Measurements from ENCODE around the gene PARVB.

PARVB gene

DNA sequence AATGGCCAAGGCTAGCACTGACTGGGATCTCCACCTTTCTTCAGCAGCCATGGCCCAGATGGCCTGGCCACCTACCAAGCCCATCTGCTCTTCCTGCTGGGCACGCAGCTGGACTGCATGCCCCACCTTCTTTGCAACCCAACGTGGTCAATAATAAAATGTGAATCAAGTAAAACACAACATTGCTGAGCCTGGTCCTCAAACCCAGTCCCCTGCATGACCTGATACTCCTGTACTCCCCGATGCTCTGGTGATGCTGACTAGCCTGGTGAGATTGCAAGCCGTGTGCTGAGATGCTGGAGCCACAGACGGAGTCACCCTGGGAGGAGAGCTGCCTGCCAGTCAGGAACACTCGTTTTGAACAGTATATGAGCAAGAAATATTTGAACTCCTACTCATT is 190.7 kb downstream of the PARVB start:
- no peak for DNase-seq (ENCODE audit: low read depth in 2 of 2)

DNA sequence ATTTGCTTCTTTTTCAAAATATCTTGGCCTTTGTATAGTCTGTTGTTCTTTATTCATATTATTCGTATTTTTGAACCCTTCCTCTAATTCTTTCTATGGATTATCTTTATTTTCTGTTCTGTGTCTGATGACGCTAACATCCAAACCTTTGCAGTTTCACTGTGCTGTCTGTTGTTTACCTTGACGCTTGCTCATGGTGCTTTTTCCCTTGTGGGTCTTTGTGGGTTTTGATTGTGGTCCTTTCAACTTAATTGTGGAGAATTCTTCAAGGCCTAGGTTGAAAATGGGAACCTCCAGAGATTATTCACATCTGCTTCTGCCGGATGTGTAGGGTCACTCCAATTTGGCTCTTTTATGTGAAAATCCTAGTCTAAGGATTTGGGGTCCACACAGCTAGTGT is 191.2 kb downstream of the PARVB start:
- no peak for DNase-seq (ENCODE audit: low read depth in 2 of 2)

DNA sequence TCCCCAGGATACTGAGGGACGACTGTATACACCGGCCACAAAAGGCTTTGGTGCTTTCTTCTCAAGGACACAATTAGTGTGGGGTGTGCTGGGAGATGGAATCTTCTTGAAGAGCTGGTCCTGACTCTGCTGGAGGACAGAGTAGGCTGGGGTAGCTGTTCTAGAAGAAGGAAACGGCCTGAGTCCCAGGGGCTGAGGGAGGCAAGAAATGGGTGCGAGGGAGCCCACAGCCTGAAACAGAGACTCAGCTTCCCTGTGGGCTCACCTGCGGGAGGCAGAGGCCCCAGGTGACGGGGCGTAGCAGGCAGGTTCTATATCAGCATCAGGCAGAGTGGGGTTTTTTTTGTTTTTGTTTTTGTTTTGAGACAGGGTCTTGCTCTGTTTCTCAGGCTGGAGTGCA is 193.2 kb downstream of the PARVB start:
- no peak for DNase-seq (ENCODE audit: low read depth in 2 of 2)

DNA sequence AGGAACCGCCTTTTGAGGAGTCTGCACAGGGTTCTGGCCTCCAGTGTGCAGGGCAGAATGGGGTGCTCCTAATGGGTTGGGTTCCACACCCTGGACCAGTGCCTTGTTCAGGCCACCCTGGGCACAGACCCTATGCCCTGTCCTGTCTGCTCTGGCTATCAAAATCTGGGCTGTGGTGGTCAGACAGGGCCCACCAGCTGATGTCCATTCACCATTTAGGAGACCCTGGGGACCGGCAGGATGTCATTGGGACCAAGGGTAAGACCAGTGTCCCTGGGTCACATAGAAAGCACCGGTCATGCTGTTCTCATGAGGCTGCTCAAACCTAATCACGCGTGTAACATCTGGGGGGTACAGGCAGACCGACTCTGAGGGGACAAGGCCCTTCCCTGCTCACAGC is 194.0 kb downstream of the PARVB start:
- no peak for DNase-seq (ENCODE audit: low read depth in 2 of 2)

DNA sequence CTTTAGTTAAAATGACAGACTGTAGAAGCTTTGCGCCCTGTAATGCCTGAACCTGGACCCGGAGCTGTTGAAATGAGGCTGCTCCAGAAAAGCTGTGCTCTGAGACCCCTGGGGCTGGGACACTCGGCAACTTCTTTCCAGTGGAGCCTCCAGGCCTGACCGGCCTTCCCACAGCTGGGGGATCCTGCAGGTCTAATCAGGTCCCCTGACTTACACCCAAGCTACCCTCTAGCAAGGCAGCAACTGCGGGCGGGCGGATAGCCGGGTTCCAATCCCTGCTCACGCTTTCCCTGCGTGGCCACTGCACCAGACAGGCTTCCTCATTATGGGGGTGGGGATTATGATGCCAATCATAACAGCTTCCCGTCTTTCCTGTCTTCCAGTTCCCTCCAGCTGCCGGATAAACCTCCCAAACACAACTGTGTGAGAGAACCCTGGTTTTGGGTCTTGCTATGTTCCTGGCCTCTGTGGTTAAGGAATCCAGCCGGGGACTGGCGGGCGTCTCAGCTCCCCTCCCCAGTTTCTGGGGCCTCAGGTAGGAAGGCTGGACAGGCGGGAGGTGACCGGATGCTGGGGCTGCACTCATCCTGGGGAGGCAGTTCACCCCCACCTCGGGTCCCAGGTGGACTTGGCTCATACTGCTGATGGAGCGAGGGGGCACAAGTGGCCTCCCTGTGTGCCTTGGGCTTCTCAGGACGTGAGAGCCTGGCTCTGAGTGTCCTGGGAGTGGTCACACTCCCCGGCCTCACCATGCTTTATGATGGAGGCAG is 195.2 kb downstream of the PARVB start:
- DNase-seq (ENCODE audit: low read depth in 2 of 2), result no peak

DNA sequence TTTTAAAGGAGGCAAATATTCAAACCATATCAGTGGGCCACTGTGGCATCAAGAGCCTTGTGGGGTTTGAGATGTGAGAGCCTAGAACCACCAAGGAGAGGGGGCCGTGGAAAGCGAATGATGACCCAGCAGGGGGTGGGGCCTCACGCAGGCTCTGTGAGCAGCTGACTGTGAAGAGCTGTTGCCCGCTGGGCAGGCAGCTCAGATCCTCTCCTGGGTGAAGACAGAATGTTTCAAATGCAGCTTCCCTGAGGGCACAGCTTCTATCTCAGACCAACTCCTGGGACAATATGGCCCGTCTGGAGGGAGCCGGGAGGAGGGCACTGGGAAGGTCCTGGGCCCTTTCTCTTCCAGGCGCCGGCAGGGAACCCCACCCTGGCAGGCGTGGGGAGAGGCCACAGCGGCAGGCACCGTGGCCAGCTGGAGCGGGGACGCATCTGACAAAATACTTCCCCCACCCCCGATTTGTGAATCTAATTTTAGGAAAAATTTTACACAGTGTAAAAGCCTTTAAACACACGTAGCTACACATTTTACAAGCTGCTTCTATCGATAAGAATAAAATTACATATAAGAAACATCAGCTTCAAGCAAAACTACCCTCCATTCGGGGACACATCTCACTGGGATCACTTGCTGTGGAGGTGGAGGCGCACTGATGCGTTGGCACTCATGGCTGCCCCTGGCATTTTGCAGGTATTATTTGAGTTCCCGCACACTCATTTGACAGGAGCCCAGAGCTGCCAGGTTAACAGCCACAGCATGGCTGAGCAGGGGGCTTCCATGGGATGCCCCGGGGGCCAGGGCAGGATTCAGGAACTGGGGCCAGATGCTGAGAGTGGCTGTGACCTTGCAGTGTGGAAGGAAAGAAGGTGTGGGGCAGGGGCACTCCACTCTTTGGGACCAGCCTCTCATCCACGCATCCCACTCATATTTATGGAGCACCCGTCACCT is 196.9 kb downstream of the PARVB start:
- no peak for DNase-seq (ENCODE audit: low read depth in 2 of 2)

DNA sequence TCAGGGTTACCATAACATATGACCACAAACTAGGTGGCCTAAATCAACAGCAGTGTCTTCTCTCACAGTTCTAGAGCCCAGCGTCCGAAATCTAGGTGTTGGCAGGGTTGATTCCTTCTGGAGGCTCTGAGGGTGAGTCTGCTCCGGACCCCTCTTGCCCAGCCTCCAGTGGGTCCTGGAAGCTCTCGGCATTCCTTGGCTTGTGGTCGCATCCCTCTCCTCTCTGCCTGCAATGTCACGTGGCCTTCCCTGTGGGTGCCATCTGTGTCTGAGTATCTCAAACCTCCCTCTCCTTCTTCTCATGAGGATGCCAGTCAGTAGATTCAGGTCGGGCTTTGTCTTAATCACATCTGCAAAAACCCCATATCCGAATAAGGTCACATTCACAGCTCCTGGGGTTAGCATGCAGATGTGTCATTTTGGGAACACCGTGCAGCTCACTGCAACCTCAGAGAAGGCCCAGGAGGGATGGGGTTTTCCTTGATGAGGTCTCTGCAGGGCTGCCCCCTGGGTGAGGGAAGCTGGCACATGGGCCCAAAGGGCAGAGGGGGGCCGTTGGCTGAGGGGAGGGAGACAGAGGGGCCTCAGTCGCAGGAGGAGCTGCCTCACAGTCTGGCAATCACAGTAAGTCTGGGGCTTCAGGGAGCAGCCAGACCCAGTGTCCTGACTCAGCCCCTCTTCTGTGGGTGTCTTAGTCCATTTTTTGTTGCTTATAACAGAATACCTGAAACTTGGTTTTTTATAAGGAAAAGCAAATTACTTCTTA is 197.8 kb downstream of the PARVB start:
- DNase-seq (ENCODE audit: low read depth in 2 of 2), result no peak

All from fibroblast of skin of left biceps (primary cell).